Eye (tissue), 1 donor: ENCODE data around the gene MEF2B.
A peak's percentile ranks its signal among the peaks of the same experiment; 100 is the strongest.
"Not testable (repeated sequence)": the region's sequence is repeated elsewhere in the genome, so short reads cannot be mapped to it uniquely, and the experiment has no call there.

Source experiments
- DNase-seq: peaks from one replicate; pipeline ENCODE4 v3.0.0-alpha.2; 2015

The MEF2B gene

DNA sequence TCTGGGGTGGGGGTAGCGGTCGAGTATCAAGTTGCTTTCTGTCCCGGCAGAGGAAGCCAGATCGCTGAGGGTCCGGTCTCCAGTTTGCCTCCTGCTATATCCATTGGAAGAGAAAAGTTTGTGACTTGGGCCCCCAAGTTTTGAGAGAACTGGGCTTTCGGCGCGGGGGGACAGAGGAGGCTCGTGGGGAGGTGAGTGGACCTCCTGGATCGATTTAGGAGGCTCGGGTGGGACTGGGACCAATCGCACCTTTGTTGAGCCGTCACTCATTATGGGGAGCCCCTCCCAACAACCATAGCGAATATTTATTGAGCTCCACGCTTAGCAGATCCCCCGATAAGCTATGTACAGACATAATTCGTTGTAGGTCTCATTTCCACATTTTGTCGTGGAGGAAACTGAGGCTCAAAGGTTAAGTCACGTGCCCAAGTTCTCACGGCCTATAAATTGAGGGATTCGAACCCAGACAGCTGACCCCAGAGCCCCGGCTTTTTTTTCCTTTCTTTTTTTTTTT, 22.9 kb upstream of the MEF2B start:
- no peak for DNase-seq

DNA sequence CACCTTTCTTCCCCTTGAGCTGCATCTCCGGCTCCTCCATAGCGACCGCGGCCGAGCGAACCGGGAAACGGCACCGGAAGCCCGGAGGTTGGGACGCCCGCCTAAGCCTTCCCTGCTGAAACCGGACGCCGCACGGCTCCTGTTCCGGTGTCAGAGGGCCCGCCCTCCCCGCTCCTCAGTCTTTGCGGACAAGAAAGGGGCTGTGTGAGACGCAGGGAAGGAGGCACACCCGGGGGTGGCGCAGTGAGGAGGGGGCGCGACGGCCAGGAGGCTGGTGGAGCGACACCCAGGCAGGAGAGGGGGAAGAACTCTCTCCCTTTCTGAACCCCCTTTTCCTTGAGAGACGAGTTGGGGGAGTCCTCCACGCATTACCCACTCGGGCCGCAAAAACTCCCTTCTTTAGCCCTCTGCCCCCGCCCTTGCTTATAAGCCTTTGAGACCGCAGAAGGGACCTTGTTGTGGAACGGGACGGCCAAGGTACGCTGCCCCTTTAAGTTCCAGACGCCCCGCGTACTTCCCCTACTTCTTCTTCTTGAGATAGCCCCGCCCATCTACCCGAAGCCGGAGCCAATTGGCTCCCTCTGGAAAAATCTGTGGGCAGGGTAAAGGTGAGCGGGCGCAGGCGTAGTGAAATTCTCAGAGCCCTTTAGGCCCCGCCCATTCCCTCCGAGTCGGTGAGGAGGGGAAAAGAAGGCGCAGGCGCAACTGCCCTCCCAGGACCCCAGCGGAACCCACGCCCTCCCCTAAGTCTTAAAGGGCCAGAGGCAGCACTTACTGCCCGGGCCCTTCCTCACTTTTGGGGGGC, 22.2 kb upstream of the MEF2B start, which contains the start of the genes BORCS8 and RFXANK:
TSS of gene BORCS8 (minus strand) at position 75 of the 805 bp plus-strand sequence. CDS start at position 40, 35 bp downstream.
TSS of gene RFXANK (plus strand) at position 181 of the 805 bp plus-strand sequence. CDS start 1,689 bp downstream, outside the sequence.
- peak; percentile 100 for DNase-seq

DNA sequence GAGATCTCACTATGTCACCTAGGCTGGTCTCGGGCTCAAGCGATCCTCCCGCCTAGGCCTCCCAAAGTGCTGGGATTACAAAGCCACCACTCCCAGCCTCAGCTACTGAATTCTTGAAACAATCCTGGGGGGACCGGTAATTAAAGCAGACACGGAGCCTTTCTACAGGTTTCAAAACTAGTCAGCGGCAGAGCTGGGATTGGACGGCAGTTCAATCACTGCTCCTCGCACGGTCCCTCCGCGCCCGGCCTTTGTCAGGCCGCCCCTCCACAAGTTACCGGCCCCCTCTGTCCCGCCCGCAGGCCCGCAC, 21.7 kb upstream of the MEF2B start:
- no peak for DNase-seq

DNA sequence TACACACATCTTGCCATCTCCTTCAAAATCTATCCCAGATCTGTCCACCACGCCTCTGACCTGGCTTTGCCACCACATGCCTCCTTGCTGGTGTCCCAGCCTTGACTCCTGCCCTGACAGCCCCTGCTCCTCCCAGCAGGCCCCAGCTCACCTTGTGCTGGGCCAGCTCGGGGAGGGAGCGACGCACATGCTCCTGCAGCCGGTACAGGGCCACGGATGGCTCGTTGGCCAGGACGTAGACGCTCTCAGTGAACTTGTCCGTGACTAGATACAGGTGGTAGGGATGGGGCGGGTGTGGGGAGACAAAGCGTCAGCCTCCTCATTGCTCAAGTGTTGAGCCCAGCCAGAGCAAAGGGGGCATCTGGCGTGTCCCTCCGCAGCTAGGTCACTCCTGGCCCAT, 16.7 kb upstream of the MEF2B start:
- DNase-seq = no peak

DNA sequence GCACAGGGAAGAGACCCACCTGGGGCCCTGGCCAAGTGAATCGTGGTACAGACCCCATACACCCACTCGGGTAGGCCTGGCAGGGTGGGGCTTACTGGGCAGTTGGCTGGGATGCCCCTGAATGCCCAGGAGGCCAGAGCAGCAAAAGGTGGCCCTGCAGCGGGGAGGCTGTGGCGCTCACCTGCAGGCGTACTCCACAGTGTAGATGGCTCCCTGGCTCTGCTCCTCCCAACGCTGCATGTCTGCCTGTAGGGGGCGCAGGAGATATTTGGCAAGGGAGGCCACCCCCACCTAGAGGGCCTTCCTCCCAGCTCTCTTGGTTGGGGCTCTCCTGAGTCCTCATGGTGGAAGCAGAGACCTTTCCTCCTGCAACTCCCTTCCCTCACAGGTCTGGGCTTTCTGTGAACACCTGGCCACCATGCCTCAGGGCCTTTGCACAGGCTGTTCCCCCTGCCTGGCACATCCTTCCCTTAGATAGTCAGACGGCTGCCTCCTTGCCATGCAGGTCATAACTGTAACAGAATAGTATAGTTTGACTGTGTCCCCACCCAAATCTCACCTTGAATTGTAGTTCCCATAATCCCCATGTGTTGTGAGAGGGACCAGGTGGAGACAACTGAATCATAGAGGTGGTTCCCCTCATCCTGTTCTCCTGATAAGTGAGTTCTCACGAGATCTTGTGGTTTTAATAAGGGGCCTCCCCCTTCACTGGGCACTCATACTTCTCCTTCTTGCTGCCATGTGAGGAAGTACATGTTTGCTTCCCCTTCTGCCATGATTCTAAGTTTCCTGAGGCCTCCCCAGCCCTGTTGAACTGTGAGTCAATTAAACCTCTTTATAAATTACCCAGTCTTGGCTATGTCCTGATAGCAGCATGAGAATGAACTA, 16.0 kb upstream of the MEF2B start:
- DNase-seq = peak; percentile 47

DNA sequence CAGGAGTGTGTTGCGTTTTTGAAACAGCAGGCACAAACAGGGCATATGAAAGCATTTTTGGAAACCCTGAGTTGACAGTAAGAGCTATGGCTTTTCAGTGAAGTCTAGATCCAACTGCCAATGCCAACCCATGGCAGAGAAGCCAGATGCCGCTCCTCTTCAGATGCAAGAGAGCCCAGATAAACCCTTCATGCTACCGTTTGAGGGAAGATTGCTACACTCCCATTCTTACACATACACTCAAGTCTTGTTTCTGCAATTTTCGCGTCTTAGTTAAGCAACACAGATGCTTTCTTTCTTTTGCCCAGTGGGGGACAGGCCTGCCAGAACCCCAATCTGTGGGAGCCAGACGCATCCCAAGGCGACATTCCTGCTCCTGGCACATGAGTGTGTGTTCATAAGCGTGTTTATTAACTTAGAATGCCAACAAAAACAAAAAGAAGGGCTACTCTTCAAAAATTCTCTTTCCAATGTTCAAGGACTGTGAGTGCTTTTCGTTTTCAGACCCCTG, 11.5 kb upstream of the MEF2B start:
- no peak for DNase-seq

DNA sequence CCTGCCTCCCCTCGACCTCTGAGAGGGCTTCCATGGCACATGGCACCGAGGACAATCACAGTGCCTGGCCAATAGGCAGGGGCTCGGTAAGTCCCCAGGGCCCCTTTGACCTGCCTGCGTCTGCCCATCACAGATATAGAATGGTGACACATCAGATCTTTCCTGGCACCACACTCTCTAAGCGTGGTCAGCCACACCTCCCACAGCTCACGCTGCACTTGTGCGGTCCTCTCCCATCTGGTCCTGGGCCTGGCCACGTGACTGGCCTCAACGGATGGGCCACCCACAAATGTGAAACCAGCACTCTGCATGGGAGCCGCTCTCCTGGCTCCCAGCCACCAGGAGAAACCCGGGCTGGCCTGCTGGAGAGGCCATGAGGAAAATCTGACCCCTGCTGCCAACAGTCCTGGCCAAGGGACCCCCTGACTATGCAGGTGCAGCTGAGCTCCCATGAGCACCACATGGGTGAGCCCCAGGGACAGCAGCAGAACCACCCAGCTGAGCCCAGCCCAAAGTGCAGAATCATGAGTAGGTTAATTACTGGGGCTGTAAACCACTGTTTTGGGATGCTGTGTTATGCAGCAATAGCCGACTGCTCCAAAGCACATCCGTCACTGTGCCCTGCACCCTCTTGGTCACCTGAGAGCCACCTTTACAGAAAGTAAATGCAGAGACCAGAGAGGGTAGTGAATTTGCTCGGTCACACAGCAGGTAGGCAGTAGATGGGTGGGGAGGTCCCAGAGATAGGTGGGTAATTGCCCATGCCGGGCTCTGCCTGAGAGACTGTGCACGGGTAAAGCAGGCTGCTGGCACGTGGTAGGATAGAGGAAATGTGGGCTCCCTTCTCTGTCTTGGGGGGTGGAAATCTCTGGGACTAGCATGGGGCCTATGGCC, 9.7 kb upstream of the MEF2B start:
- no peak for DNase-seq

DNA sequence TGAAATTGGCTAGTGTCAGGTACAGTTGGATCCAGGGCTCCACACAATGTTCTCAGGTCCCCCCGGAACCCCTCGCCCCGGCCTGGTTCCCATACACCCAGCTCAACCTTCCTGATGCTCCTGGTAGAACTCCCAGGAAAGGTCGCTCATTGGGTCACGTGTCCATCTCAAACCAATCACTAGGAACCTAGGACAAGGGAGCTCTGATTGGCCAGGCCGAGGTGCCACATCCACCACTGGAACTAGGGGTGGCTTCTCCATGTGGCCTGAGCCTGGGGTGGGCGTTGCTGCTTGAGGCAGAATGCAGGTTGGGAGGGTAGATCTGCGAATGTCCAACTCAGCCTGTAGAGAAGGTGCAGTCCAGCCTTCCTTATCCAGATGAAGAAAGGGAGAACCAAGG, 6.9 kb upstream of the MEF2B start:
- no peak for DNase-seq

DNA sequence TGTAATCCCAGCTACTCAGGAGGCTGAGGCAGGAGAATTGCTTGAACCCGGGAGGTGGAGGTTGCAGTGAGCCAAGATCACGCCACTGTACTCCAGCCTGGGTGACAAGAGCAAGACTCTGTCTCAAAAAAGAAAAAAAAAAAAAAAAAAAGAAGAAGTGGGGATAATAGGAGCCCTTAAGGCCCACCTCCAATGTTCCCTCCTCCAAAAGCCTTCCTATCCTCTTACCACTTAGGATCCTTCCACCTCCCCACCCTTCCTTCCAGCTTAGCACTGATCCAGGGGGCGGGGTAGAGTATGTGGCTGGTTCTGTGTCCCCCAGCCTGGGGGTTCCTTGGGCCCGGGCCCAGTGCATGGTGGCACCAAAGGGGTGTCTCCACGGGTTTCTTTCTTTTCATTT, 3.2 kb upstream of the MEF2B start:
- DNase-seq = not testable (repeated sequence)

DNA sequence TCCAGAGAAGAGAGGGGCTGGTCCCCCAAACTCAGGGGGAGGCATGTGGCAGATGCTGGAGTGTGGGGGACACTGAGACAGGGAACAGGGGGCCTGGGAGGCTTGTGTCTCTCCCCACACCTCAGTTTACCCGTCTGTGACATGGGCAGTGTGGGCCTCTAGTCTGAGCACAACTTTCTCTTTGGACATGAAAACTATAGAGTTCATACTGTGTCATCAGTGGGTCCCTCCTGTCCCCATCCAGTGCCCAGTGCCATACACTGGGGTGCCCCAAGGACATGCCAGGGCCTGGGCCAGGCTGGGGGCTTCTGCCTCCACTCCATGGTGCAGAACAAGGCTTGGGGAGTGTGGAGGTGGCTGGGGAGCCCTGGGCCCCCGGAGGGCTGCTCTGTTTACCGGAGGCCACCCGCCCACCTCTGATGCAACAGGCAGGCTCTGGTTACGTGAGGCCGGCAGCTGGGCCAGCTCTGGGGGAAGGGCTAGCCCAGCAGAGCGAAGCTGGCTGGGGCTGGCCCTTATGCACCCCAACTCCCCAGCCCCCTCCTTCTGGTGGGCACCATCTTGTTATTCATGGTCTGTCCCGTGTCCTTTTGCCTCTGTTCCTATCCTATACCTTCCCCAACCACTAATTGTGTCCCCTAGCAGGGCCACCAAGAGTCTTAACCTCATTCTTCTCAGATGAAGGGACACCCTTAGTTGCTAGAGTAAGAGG, 1.9 kb upstream of the MEF2B start:
- DNase-seq = no peak

DNA sequence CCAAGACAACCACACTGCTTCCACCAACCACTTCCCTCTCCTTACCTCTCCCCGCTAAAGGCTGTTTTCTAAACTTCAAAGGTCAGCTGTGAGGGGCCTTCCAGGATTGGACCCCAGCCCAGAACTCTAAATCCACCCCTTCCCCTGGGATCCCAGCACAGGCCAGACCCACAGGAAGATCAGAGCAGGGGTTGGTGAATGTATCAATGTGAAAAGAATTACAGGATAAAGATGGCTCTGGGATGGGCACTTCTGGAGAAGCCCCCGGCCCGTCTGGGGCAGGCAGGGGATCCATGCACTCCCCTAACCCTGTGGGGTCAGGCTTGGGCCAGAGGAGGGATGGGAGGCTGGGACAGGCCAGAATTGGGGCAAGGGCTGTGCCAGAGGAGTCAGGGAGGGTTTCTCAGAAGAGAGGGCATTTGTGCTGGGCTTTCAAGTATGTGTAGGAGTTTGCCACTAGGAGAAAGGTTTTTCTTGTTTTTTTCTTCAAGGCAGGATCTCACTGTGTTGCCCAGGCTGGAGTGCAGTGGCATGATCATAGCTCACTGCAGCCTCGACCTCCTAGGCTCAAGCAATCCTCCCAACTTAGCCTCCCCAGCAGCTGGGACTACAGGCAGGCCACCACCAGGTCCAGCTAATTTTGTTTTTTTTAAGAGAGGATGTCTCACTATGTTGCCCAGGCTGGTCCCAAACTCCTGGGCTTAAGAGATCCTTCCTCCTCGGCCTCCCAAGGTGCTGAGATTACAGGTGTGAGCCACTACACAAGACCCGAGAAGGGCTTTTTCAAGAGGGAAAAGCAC, 1.0 kb upstream of the MEF2B start:
- DNase-seq = peak; percentile 28

DNA sequence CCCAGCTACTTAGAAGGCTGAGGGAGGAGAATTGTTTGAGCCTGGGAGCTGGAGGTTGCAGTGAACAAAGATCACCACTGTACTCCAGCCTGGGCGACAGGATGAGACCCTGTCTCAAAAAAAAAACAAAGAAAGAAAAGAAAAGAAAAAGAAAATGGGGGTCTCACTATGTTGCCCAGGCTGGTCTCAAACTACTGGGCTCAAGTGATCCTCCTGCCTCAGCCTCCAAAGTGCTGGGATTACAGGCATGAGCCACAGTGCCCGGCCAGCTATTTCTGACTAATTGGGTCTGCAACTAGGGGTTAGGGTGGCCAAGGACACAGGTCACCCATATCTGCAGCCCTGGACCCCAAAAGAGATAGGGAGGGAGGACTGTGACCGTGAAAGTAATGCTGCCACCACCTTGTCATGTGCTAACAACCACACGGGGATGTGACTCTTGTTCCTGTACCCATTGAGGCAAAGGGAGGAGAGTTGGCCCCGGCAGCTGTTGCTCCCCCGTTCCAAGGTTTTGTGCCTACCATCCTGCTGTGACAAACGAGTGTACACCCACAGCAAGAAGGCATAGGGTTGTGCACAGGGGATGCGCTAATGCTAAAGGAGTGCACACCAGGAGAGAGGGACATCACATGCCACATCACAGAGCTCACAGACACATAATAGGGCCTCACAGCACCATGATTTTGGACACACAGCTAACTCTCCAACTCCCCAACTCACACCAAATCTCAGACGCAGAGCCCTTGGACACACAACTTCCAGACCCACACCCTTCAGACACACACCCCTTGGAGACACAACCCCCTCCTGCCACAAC, 619 bp downstream of the MEF2B start:
- no peak for DNase-seq

DNA sequence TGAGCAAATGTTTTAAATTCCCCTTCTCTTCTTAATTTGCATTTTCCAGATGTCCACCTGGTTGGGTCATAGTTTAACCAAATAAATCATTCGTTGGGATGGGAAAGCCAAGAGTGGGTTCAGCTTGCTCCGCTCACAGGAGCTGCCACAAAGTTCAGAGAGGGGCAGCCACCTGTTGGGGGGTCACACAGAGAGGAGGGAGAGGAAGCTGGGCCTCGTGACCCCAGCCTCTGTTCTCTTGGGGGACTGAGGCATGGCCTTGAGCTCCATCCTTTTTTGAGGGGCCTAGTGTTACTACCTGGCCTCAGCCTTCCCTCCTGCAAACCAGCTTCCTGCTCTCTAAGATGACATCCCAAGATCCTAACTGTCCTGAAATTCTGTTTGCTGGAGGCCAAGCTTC, 2.5 kb downstream of the MEF2B start:
- no peak for DNase-seq

DNA sequence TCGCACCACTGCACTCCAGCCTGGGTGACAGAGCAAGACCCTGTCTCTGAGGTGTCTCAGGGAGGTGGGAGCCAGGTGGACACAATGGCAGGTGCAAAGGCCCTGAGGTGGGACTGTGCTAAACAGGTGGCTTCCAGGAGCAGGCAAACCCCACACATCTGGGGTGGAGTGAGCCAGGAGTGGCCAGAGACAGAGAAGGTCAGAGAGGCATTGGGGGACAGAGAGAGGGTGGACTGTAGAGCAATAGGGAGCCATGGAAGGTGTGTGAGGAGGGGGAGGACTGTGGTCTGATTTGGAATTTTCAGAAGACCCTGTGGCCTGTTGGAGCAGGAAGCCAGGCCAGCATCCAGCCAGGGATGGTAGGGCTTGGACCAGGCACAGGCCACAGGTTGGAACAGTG, 4.7 kb downstream of the MEF2B start:
- DNase-seq = no peak

DNA sequence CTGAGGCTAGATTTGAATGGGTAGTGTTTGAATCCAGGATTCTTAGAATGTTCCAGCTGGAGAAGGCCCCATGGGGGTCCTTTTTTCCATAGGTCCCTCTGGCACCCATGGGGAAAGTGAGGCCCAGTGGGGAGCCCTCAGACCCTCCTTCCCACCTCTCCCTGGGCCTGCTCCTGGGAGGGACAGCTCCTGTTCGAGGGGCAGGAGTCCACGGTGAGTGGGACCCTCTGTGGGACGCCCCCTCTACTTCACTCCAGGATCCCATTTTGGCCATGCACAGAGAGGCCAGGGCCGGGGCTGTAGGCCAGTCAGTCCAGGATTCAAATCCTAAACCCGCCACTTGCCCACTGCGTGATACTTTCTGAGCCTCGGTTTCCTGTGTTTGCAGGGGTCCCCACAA, 7.6 kb downstream of the MEF2B start:
- no peak for DNase-seq

DNA sequence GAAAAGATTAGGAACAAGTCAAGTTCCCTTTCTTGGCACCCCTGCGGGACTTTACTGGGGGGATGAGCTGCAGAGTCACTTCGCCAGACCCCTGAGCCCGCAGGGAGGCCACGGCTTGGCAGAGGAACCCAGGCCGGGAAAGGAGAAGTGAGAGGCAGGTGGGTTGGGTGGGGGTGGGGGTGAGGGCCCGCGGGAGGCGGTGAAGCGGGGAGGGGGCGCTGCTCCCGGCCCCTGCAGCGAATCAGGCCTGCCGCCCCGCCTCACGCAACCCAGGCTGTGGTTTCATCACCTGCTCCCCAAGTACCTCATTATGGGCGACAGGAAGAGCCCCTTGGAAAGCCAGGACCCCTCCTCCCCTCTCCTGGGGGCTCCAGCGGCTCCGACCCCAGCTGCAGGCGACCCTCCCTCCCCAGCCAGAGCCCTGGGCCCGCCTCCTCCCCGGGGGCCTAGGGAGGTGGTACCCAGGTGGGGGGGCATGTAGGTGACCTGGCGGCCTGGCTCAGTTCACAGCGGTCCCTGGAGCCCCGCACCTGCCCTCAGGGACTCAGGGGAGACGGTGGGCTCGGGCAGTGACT, 9.5 kb downstream of the MEF2B start:
- DNase-seq = no peak

DNA sequence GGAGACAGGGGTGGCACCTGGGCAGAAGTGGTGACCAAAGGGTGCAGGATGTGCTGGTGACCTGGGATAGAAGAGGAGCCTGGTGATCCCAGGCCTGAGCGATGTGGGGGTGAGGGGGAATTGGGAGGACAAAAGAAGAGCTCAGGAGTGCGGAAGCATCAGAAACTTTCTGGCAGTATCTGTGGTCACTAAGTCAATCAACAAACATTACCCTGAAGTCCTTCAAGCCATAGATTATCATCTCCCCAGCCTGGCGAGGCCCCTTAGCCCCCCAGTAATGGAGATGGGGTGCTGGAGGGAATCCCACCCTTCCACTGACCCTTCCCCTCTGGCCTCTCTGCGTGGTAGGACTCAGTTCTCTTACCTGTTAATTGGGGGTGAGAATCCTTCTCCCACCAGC, 10.5 kb downstream of the MEF2B start:
- no peak for DNase-seq

DNA sequence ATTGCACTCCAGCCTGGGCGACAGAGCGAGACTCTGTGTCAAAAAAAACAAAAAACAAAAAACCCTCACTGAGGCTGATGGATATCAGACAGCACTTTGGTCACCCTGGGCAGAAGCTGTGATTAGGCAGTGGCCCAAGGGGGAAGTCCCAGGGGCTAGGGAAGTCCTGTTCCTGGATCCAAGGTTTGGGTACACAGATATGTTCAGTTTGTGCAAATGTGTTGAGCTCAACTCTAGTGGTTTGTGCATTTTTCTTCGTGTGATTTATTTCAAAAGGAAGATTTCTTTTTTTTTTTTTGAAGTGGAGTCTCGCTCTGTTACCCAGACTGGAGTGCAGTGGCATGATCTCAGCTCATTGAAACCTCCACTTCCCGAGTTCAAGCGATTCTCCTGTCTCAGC, 12.3 kb downstream of the MEF2B start:
- DNase-seq = no peak

DNA sequence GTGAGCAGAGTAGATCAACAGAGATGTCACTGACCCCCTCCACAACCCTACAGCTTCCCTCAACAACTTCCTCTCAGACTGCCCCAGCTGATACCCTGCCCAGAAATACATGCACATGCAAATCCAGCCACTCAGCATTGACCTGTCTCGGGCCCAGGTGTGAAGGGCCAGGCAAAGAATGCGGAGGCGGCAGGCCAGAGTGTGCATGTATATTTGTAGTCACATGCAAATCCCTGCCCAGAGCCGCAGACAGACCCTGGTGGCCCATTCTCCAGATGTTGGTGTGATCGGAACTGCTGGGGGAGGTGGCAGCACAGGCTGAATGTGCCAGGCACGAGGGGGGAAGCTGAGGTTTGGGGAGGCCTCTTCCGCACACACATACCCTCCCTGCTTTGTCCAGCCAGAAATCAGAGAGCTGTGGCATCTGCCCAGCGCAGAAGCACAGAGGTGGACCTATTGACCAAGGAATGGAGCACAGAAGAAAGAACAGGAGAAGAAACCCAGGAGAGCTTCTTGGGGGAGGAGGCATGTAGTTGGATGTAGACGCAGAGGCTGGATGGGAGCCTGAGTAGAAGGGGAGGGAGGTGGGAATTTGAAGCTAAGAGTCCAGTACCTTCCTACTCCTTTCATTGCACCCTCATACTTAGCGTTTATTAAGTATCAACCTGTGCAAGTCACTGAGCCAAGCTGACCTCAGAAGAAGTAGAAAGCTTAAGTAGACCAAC, 14.4 kb downstream of the MEF2B start:
- no peak for DNase-seq
